K562 (cell line): ENCODE data around the gene ABHD3. TPM values are rescaled to one million over a fixed set of nuclear protein-coding genes. Genes with fewer than 3 reads are reported as not detected.

Experiments
- ARID2 ChIP-seq: fragments of 450-650 bp; IDR thresholded peaks from 2 replicates; pipeline ENCODE4 v1.6.1; 2017; ENCODE audit warnings: antibody characterized with exemption, mild to moderate bottlenecking
- CSDE1 ChIP-seq, 2 experiments: fragments of 450-650 bp; IDR thresholded peaks; 2 replicates each; pipeline ENCODE4 v1.6.1; 2016; ENCODE audit warnings: mild to moderate bottlenecking in 1 of 2
- HMG20B ChIP-seq: fragments of 250-450 bp; sonication (Bioruptor Pico); IDR thresholded peaks from 2 replicates; pipeline ENCODE4 v1.5.0; 2021; ENCODE audit warnings: mild to moderate bottlenecking
- ILF3 ChIP-seq: fragments of 450-650 bp; IDR thresholded peaks from 2 replicates; pipeline ENCODE4 v1.6.1; 2018; ENCODE audit warnings: antibody characterized with exemption, mild to moderate bottlenecking, moderate library complexity, borderline replicate concordance
- KLF13 ChIP-seq: fragments of 450-650 bp; IDR thresholded peaks from 2 replicates; pipeline ENCODE4 v1.6.1; 2016; ENCODE audit warnings: missing genetic modification characterization, low read depth, mild to moderate bottlenecking, missing compliant biosample characterization, moderate library complexity, borderline replicate concordance
- MAFF ChIP-seq: IDR thresholded peaks from 2 replicates; pipeline ENCODE4 v1.6.1; 2012; ENCODE audit warnings: low read length, improper control_type of control experiment
- MECOM ChIP-seq: fragments of 250-450 bp; sonication (Bioruptor Pico); IDR thresholded peaks from 2 replicates; pipeline ENCODE4 v1.8.0; 2022; ENCODE audit warnings: inconsistent platforms
- MTA2 ChIP-seq: fragments of 450-650 bp; IDR thresholded peaks from 2 replicates; pipeline ENCODE4 v1.6.1; 2016; ENCODE audit warnings: low read depth
- NFIX ChIP-seq: fragments of 250-450 bp; sonication (Bioruptor Pico); IDR thresholded peaks from 2 replicates; pipeline ENCODE4 v1.4.0; 2020; ENCODE audit warnings: low read depth, mild to moderate bottlenecking, moderate library complexity
- RCOR1 ChIP-seq, 2 experiments: IDR thresholded peaks; 2 replicates each; pipeline ENCODE4 v1.6.1; 2012; ENCODE audit warnings: low read depth in 2 of 2, low read length in 2 of 2, borderline replicate concordance in 1 of 2, improper control_type of control experiment in 1 of 2
- SAP30 ChIP-seq: fragments of 200-600 bp; sonication (generic); IDR thresholded peaks from 2 replicates; pipeline ENCODE4 v1.6.1; 2012; ENCODE audit warnings: borderline replicate concordance, low read depth, mild to moderate bottlenecking, moderate library complexity, low read length, control low read depth, inconsistent platforms; ENCODE audit not compliant: insufficient read depth, poor library complexity, severe bottlenecking
- SMARCB1 ChIP-seq: IDR thresholded peaks from 2 replicates; pipeline ENCODE4 v1.6.1; 2011; ENCODE audit warnings: improper control_type of control experiment, low read depth; ENCODE audit not compliant: insufficient read length
- TEAD4 ChIP-seq, 2 experiments: sonication (generic) in 1 of 2; formaldehyde crosslinking in 1 of 2; IDR thresholded peaks; 2 replicates each; pipeline versions ENCODE4 v1.6.1 to v1.8.0; 2012 to 2022; ENCODE audit warnings: borderline replicate concordance in 1 of 2, inconsistent platforms in 1 of 2, low read length in 1 of 2, mild to moderate bottlenecking in 1 of 2, missing genetic modification reagents in 1 of 2
- ZNF184 ChIP-seq: sonication (generic); formaldehyde crosslinking; IDR thresholded peaks from 2 replicates; pipeline ENCODE4 v1.5.0; 2020; ENCODE audit warnings: missing genetic modification reagents
- ZNF197 ChIP-seq: fragments of 200-800 bp; sonication (Bioruptor generic); IDR thresholded peaks from 2 replicates; pipeline ENCODE4 v1.6.1; 2016; ENCODE audit warnings: low read depth, missing genetic modification characterization, missing compliant biosample characterization
- ZNF239 ChIP-seq: fragments of 250-450 bp; sonication (Bioruptor Pico); IDR thresholded peaks from 2 replicates; pipeline ENCODE4 v1.4.0; 2020; ENCODE audit warnings: mild to moderate bottlenecking
- ZZZ3 ChIP-seq: fragments of 450-650 bp; IDR thresholded peaks from 2 replicates; pipeline ENCODE4 v1.6.1; 2016; ENCODE audit warnings: antibody characterized with exemption, mild to moderate bottlenecking, moderate library complexity
- polyA plus RNA-seq, 8 experiments: library from polyadenylated mRNA; depleted of rRNA in 4 of 8; stranded (reverse) in 5 of 8; unstranded in 3 of 8; fragments of >200 nt; fragmentation: Nextera tagmentation in 2 of 8; fragmentation: Illumina TruSeq in 1 of 8; extraction: Ambion mirVana in 2 of 8; extraction: Trizol in 1 of 8; gene quantifications; 2 replicates each; pipeline versions ENCODE4 v1.2.1 to v1.2.3, GENCODE V29; 2011 to 2014; ENCODE audit warnings: inconsistent platforms in 1 of 8, missing spikeins in 1 of 8
- total RNA-seq, 7 experiments: library from RNA; depleted of rRNA in 6 of 7; stranded (reverse); fragments of >200 nt in 6 of 7; fragmentation: Illumina TruSeq in 2 of 7; extraction: Trizol in 2 of 7; gene quantifications; 2 replicates each; pipeline versions ENCODE4 v1.2.1 to v1.2.3, GENCODE V29; 2011 to 2021; ENCODE audit warnings: low replicate concordance in 1 of 7
- TF ChIP-seq, protein P1 (sequence below): fragments of 450-650 bp; IDR thresholded peaks from 2 replicates; pipeline ENCODE4 v1.6.1; 2018; ENCODE audit warnings: mild to moderate bottlenecking, low read depth; ENCODE audit not compliant: partially characterized antibody
- TF ChIP-seq, protein P2 (sequence below): fragments of 250-450 bp; sonication (Bioruptor Pico); IDR thresholded peaks from 2 replicates; pipeline ENCODE4 v1.6.1; 2021; ENCODE audit warnings: mild to moderate bottlenecking
- TF ChIP-seq, protein P3 (sequence below): fragments of 450-650 bp; formaldehyde crosslinking; conservative IDR thresholded peaks from 2 replicates; pipeline ENCODE4 v1.4.0; 2022; ENCODE audit warnings: mild to moderate bottlenecking, missing genetic modification characterization
- TF ChIP-seq, protein P4 (sequence below): IDR thresholded peaks from 2 replicates; pipeline ENCODE4 v1.6.1; 2016; ENCODE audit warnings: missing genetic modification characterization, missing compliant biosample characterization
- TF ChIP-seq, protein P5 (sequence below): sonication (generic); formaldehyde crosslinking; IDR thresholded peaks from 2 replicates; pipeline ENCODE4 v1.9.0; 2022; ENCODE audit warnings: mild to moderate bottlenecking, missing genetic modification reagents

ABHD3 gene
- total and polyA plus RNA-seq, 9 of the 15 experiments (the other 6 are each of a cell fraction or from before 2014, with no cell fraction given) = 6.3 to 38.8 (median 19.4) TPM

DNA sequence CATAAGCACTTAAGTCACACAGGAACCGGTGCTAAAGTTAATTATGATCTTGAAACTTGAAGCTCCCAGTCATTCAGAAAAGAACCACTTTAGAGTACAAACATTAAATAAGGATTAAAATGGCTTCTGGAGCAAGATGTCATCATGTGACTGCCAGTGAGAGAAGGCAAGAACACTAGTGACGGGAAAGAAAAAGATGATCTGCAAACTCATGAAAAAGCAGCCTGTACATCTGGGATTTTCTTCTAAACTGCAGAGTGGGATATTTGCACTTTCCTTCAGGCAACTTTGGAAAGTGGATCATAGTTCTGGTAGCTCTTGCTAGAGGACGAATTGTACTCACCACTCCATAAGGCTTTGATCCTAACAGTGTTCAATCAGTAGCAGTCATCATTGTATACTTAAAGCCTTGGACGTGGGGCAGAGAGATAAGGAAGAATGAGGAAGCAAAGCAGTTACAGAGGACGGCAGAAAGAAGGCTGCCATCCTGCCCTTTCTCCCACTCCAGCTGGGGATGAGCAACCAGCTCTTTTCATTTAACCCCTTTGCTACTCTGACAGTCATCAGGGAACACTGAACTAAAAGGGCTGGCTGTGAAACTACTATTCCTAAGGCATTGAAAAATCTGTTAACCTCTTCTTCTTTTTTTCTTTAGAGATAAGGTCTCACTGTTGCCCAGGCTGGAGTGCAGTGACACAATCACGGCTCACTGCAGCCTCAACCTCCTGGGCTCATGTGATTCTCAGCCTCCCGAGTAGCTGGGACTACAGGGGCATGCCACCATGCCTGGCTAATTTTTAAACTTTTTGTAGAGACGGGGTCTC lies 18.1 kb downstream of the ABHD3 start (continued):
- TF ChIP-seq, protein P1, sequence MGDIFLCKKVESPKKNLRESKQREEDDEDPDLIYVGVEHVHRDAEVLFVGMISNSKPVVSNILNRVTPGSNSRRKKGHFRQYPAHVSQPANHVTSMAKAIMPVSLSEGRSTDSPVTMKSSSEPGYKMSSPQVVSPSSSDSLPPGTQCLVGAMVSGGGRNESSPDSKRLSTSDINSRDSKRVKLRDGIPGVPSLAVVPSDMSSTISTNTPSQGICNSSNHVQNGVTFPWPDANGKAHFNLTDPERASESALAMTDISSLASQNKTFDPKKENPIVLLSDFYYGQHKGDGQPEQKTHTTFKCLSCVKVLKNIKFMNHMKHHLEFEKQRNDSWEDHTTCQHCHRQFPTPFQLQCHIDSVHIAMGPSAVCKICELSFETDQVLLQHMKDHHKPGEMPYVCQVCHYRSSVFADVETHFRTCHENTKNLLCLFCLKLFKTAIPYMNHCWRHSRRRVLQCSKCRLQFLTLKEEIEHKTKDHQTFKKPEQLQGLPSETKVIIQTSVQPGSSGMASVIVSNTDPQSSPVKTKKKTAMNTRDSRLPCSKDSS = no peak
- TF ChIP-seq ILF3 = no peak
- no peak for TF ChIP-seq NFIX (CRISPR knock-in tag)
- no peak for TF ChIP-seq HMG20B
- TF ChIP-seq, protein P2, sequence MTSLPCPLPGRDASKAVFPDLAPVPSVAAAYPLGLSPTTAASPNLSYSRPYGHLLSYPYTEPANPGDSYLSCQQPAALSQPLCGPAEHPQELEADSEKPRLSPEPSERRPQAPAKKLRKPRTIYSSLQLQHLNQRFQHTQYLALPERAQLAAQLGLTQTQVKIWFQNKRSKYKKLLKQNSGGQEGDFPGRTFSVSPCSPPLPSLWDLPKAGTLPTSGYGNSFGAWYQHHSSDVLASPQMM (CRISPR knock-in tag) = no peak
- TF ChIP-seq ARID2 = no peak
- TF ChIP-seq MAFF = no peak; the same call in 1 of the 2 replicates
- TF ChIP-seq CSDE1 (IDR thresholded peaks at IDR 0.05) = no peak
- TF ChIP-seq SMARCB1 = peak; percentile 79
- TF ChIP-seq MTA2 = peak; percentile 83
- TF ChIP-seq, protein P3, sequence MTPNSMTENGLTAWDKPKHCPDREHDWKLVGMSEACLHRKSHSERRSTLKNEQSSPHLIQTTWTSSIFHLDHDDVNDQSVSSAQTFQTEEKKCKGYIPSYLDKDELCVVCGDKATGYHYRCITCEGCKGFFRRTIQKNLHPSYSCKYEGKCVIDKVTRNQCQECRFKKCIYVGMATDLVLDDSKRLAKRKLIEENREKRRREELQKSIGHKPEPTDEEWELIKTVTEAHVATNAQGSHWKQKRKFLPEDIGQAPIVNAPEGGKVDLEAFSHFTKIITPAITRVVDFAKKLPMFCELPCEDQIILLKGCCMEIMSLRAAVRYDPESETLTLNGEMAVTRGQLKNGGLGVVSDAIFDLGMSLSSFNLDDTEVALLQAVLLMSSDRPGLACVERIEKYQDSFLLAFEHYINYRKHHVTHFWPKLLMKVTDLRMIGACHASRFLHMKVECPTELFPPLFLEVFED (CRISPR knock-in tag) = no peak
- TF ChIP-seq ZNF197 (CRISPR knock-in tag) = no peak
- peak; percentile 84 for TF ChIP-seq TEAD4 (IDR thresholded peaks at IDR 0.05; ENCODE audit: low read length)
- TF ChIP-seq TEAD4 (CRISPR knock-in tag; IDR thresholded peaks at IDR 0.05; ENCODE audit: borderline replicate concordance) = no peak
- TF ChIP-seq MECOM (CRISPR knock-in tag) = peak; percentile 64; the same call in 1 of the 2 replicates
- TF ChIP-seq, protein P4, sequence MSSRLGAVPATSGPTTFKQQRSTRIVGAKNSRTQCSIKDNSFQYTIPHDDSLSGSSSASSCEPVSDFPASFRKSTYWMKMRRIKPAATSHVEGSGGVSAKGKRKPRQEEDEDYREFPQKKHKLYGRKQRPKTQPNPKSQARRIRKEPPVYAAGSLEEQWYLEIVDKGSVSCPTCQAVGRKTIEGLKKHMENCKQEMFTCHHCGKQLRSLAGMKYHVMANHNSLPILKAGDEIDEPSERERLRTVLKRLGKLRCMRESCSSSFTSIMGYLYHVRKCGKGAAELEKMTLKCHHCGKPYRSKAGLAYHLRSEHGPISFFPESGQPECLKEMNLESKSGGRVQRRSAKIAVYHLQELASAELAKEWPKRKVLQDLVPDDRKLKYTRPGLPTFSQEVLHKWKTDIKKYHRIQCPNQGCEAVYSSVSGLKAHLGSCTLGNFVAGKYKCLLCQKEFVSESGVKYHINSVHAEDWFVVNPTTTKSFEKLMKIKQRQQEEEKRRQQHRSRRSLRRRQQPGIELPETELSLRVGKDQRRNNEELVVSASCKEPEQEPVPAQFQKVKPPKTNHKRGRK = no peak
- no peak for TF ChIP-seq KLF13
- no peak for TF ChIP-seq ZNF184 (CRISPR knock-in tag)
- no peak for TF ChIP-seq ZZZ3
- TF ChIP-seq ZNF239 (CRISPR knock-in tag) = no peak
- no peak for TF ChIP-seq SAP30
- TF ChIP-seq, protein P5, sequence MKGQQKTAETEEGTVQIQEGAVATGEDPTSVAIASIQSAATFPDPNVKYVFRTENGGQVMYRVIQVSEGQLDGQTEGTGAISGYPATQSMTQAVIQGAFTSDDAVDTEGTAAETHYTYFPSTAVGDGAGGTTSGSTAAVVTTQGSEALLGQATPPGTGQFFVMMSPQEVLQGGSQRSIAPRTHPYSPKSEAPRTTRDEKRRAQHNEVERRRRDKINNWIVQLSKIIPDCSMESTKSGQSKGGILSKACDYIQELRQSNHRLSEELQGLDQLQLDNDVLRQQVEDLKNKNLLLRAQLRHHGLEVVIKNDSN = no peak
- TF ChIP-seq RCOR1 (IDR thresholded peaks at IDR 0.05; ENCODE audit: borderline replicate concordance in 1 of 2, low read depth in 2 of 2, low read length in 2 of 2) = peak in 1 of 2 experiments; percentile 81; a peak in 2 of 4 replicates
